HepG2 (cell line): Measurements from ENCODE around the gene SDK2. TPM values are rescaled to one million over a fixed set of nuclear protein-coding genes. Genes with fewer than 3 reads are reported as not detected.

ENCODE experiments used
- ATAC-seq: fragments of 200-7000 bp; cut with Tn5 transposase; 3 replicates; pipeline ENCODE4 v1.9.1; 2020; ENCODE audit warnings: mild to moderate bottlenecking, moderate library complexity
- BruUV-seq: library from RNA; stranded (reverse); fragments of 400-500 nt; replicated peaks from 2 replicates; lab custom pipeline; 2021; lab: Mats Ljungman, UMichigan
- CTCF ChIA-PET: fragments of 300-600 bp; formaldehyde crosslinking; extraction: SDS; loops from one replicate; lab custom pipeline; 2021; ENCODE audit warnings: low total read pairs, inconsistent platforms, low intra/inter-chr PET ratio; lab: Yijun Ruan, JAX
- POLR2A ChIA-PET: fragments of 350-600 bp; sonication (Branson Sonifier 250); formaldehyde crosslinking; loops from one replicate; lab custom pipeline; 2020; ENCODE audit warnings: antibody characterized with exemption, inconsistent platforms; lab: Yijun Ruan, JAX
- DNase-seq: peaks from one replicate; pipeline ENCODE4 v3.0.0-alpha.2; 2015; ENCODE audit warnings: low spot score
- FAIRE-seq: peaks from 3 replicates; lab custom pipeline; 2011; peaks lifted over from hg19 to GRCh38; lab: Jason Lieb, UNC
- H2AFZ ChIP-seq: one replicate; pipeline ENCODE4 v1.6.1; 2011; ENCODE audit warnings: low read length, inconsistent platforms
- H3K27ac ChIP-seq: fragments of 300-600 bp; 3 replicates; pipeline ENCODE4 v1.8.0; 2011; ENCODE audit warnings: mixed run types, mild to moderate bottlenecking, mixed read lengths, low read length, inconsistent platforms; ENCODE audit not compliant: insufficient read depth; ENCODE audit errors: extremely low read length
- H3K27me3 ChIP-seq, 2 experiments: fragments of 200-600 bp in 1 of 2; 2 replicates in 1 of 2; 3 replicates in 1 of 2; pipeline versions ENCODE4 v1.6.0 to v1.8.0; 2011; ENCODE audit warnings: low read length in 2 of 2, mild to moderate bottlenecking in 2 of 2, moderate library complexity in 2 of 2, inconsistent platforms in 1 of 2; ENCODE audit not compliant: insufficient read depth in 2 of 2, control insufficient read depth in 1 of 2
- H3K36me3 ChIP-seq, 2 experiments: fragments of 200-600 bp in 1 of 2; replicated peaks in 1 of 2; 2 replicates in 1 of 2; 3 replicates in 1 of 2; pipeline versions ENCODE4 v1.5.1 to v1.8.0; 2011; ENCODE audit warnings: low read length in 2 of 2, inconsistent platforms in 1 of 2; ENCODE audit not compliant: insufficient read depth in 2 of 2, control insufficient read depth in 1 of 2
- H3K4me1 ChIP-seq: 2 replicates; pipeline ENCODE4 v1.5.1; 2012; ENCODE audit warnings: low read length, inconsistent platforms; ENCODE audit not compliant: insufficient read depth
- H3K4me2 ChIP-seq: 2 replicates; pipeline ENCODE4 v1.6.0; 2011; ENCODE audit warnings: low read depth, low read length, inconsistent platforms
- H3K4me3 ChIP-seq, 3 experiments: fragments of 200-600 bp in 1 of 3; sonication (generic), shearing (Covaris generic) in 1 of 3; replicated peaks in 1 of 3; 2 replicates each; pipeline ENCODE4 v1.5.1; 2011 to 2016; ENCODE audit warnings: low read length in 3 of 3, inconsistent platforms in 2 of 3, low read depth in 2 of 3, mild to moderate bottlenecking in 2 of 3, control low read depth in 1 of 3, mixed read lengths in 1 of 3; ENCODE audit not compliant: insufficient read depth in 1 of 3
- H3K79me2 ChIP-seq: one replicate; pipeline ENCODE4 v1.6.1; 2011; ENCODE audit warnings: low read length, inconsistent platforms; ENCODE audit not compliant: insufficient read depth
- H3K9ac ChIP-seq: 2 replicates; pipeline ENCODE4 v1.6.0; 2011; ENCODE audit warnings: mild to moderate bottlenecking, low read depth, low read length, inconsistent platforms; ENCODE audit not compliant: insufficient read depth
- H3K9me3 ChIP-seq: 2 replicates; pipeline ENCODE4 v1.5.1; 2012; ENCODE audit warnings: mild to moderate bottlenecking, low read length
- H4K20me1 ChIP-seq: 2 replicates; pipeline ENCODE4 v1.6.0; 2011; ENCODE audit warnings: inconsistent platforms, mild to moderate bottlenecking, low read length, moderate library complexity; ENCODE audit not compliant: insufficient read depth
- ATF7 ChIP-seq, 2 experiments: fragments of 450-650 bp in 1 of 2; sonication (generic) in 1 of 2; formaldehyde crosslinking in 1 of 2; IDR thresholded peaks; 2 replicates each; pipeline versions ENCODE4 v1.4.0 to v1.6.1; 2016 to 2020; ENCODE audit warnings: antibody characterized with exemption in 1 of 2, mild to moderate bottlenecking in 1 of 2, missing genetic modification reagents in 1 of 2
- CBX2 ChIP-seq, 2 experiments: fragments of 200-600 bp in 1 of 2; sonication (generic); formaldehyde crosslinking in 1 of 2; IDR thresholded peaks; 2 replicates each; pipeline versions ENCODE4 v1.7.0 to v1.8.1; 2018 to 2022; ENCODE audit warnings: low read depth in 2 of 2, low read length in 1 of 2, mild to moderate bottlenecking in 1 of 2, missing genetic modification reagents in 1 of 2
- CC2D1A ChIP-seq: sonication (generic); formaldehyde crosslinking; IDR thresholded peaks from 2 replicates; pipeline ENCODE4 v1.8.1; 2023; ENCODE audit warnings: mild to moderate bottlenecking, missing genetic modification reagents
- DRAP1 ChIP-seq: IDR thresholded peaks from 2 replicates; pipeline ENCODE4 v1.6.1; 2016; ENCODE audit warnings: missing genetic modification reagents, missing compliant biosample characterization
- KMT2A ChIP-seq: sonication (generic); formaldehyde crosslinking; IDR thresholded peaks from 2 replicates; pipeline ENCODE4 v1.4.0; 2020; ENCODE audit warnings: missing genetic modification reagents
- NFKBIZ ChIP-seq: IDR thresholded peaks from 2 replicates; pipeline ENCODE4 v1.6.1; 2018; ENCODE audit warnings: missing genetic modification reagents, missing compliant biosample characterization
- TEAD2 ChIP-seq: sonication (generic); formaldehyde crosslinking; IDR thresholded peaks from 2 replicates; pipeline ENCODE4 v1.9.0; 2021; ENCODE audit warnings: missing genetic modification reagents
- ZNF253 ChIP-seq: sonication (generic); formaldehyde crosslinking; IDR thresholded peaks from 2 replicates; pipeline ENCODE4 v1.8.0; 2022; ENCODE audit warnings: mild to moderate bottlenecking, missing genetic modification reagents, borderline replicate concordance
- ZNF260 ChIP-seq: sonication (generic); formaldehyde crosslinking; IDR thresholded peaks from 2 replicates; pipeline ENCODE4 v1.4.0; 2020; ENCODE audit warnings: missing genetic modification reagents, low read depth, mild to moderate bottlenecking, borderline replicate concordance
- ZNF33B ChIP-seq: sonication (generic); formaldehyde crosslinking; IDR thresholded peaks from 2 replicates; pipeline ENCODE4 v1.5.1; 2020; ENCODE audit warnings: mild to moderate bottlenecking, missing genetic modification reagents
- ZNF781 ChIP-seq: sonication (generic); formaldehyde crosslinking; IDR thresholded peaks from 2 replicates; pipeline ENCODE4 v1.5.1; 2020; ENCODE audit warnings: borderline replicate concordance, mild to moderate bottlenecking, missing genetic modification reagents; ENCODE audit errors: not compliant biosample characterization
- ZNF816 ChIP-seq: sonication (generic); formaldehyde crosslinking; IDR thresholded peaks from 2 replicates; pipeline ENCODE4 v1.8.0; 2022; ENCODE audit warnings: missing genetic modification reagents, mild to moderate bottlenecking, borderline replicate concordance
- ZSCAN25 ChIP-seq: sonication (generic); formaldehyde crosslinking; IDR thresholded peaks from 2 replicates; pipeline ENCODE4 v1.8.0; 2022; ENCODE audit warnings: mild to moderate bottlenecking, missing genetic modification reagents
- WGBS: methylation state at CpG from one replicate; pipeline ENCODE4 v1.1.6; 2017; ENCODE audit warnings: low lambda C conversion rate; 5-methylcytosine and 5-hydroxymethylcytosine counted together
- in situ Hi-C: cut with HindIII; loops from 2 replicates; pipeline ENCODE4 v1.10.0; 2017; ENCODE audit warnings: low pct_unique_long_range_greater_than_20kb; ENCODE audit not compliant: extremely low pct_ligation_motif_present
- intact Hi-C: fragments of 100-400 bp; cut with micrococcal nuclease; formaldehyde crosslinking; loops from one replicate; pipeline ENCODE4 v1.10.0; 2022; ENCODE audit not compliant: unreplicated experiment
- polyA plus RNA-seq, 8 experiments: library from polyadenylated mRNA; depleted of rRNA in 3 of 8; stranded (reverse) in 7 of 8; unstranded in 1 of 8; fragments of >200 nt; fragmentation: Illumina TruSeq in 4 of 8; extraction: Trizol in 4 of 8; gene quantifications; 2 replicates each; pipeline versions ENCODE4 v1.2.1 to v1.2.3, GENCODE V29; 2011 to 2016; ENCODE audit warnings: low read depth in 4 of 8, missing spikeins in 1 of 8, mixed read lengths in 1 of 8; ENCODE audit not compliant: insufficient read depth in 1 of 8
- total RNA-seq, 5 experiments: library from RNA; depleted of rRNA; stranded (reverse); fragments of >200 nt; fragmentation: Illumina TruSeq; extraction: Trizol; gene quantifications; 2 replicates each; pipeline ENCODE4 v1.2.3, GENCODE V29; 2016; ENCODE audit warnings: low read depth in 1 of 5
- TF ChIP-seq, protein P1 (sequence below): IDR thresholded peaks from 2 replicates; pipeline ENCODE4 v1.6.1; 2016; ENCODE audit warnings: missing compliant biosample characterization, missing genetic modification reagents, borderline replicate concordance
- TF ChIP-seq, protein P2 (sequence below): IDR thresholded peaks from 2 replicates; pipeline ENCODE4 v1.6.1; 2016

SDK2 gene
- total and polyA plus RNA-seq, 2 of the 13 experiments (the other 11 are each of a cell fraction or from before 2014, with no cell fraction given) = not detected

DNA sequence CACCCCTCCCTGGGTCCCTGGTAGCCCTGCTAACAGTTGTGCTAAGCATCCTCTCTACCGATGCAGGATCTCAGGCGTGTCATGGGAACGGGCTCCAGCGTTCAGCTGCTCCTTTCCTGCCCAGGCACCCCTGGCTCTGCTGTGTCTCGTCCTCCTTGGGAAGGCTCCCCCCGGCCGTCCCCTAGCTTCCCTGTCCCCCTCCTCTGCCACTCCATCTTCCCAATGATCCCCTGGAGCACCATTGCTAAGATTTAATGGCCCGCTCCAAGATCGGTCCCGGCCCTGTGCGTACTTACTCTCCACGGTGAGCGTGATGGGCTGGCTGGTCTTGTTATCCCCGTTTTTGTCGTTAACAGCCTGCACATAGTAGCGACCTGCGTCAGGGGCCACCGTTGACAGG is 196.9 kb downstream of the SDK2 start:
- ATAC-seq = no peak
- no TSS peak for BruUV-seq
- DNase-seq = no peak
- H2AFZ ChIP-seq = no peak overlapping the region
- H3K9me3 ChIP-seq = no peaks in the 10 kb centered on the region
- FAIRE-seq = no peak
- CTCF ChIA-PET = no interaction called here
- no peak overlapping the region for H3K27ac ChIP-seq
- no peak overlapping the region for H3K4me2 ChIP-seq
- H3K4me3 ChIP-seq = no peak overlapping the region
- in situ Hi-C loops = loop anchor here (25.0 kb wide), 1 partner anchor 515 kb away; no protein-coding TSS in a partner anchor
- H3K9ac ChIP-seq = no peak overlapping the region
- H3K27me3 ChIP-seq = peaks cover 11 to 67% of the 10 kb centered on the region in 2 experiments; a peak in 4 of 5 replicates
- no peaks in the 10 kb centered on the region for H3K79me2 ChIP-seq
- POLR2A ChIA-PET = no interaction called here
- TF ChIP-seq CC2D1A (CRISPR knock-in tag) (no peak), ZNF781 (CRISPR knock-in tag) (no peak), KMT2A (no peak), TEAD2 (CRISPR knock-in tag) (no peak)
- TF ChIP-seq, protein P1, sequence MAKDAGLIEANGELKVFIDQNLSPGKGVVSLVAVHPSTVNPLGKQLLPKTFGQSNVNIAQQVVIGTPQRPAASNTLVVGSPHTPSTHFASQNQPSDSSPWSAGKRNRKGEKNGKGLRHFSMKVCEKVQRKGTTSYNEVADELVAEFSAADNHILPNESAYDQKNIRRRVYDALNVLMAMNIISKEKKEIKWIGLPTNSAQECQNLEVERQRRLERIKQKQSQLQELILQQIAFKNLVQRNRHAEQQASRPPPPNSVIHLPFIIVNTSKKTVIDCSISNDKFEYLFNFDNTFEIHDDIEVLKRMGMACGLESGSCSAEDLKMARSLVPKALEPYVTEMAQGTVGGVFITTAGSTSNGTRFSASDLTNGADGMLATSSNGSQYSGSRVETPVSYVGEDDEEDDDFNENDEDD = no peak
- TF ChIP-seq, all 625 proteins: peak for 0
- H4K20me1 ChIP-seq = no peaks in the 10 kb centered on the region
- 16% methylated on average over 17 of the region's 18 CpGs for WGBS
- no peaks in the 10 kb centered on the region for H3K36me3 ChIP-seq
- H3K4me1 ChIP-seq = no peaks in the 10 kb centered on the region
- intact Hi-C loops = no loop called here

- no TSS peak for BruUV-seq
- 0% methylated on average over 9 of the region's 9 CpGs for WGBS
- in situ Hi-C loops = loop anchor here (25.0 kb wide), 1 partner anchor 516 kb away; no protein-coding TSS in a partner anchor
- ATAC-seq (no peak), FAIRE-seq (no peak)
- Histone ChIP-seq H3K36me3 (no peaks in the 10 kb centered on the region), H3K79me2 (no peaks in the 10 kb centered on the region), H3K4me3 (no peak overlapping the region), H2AFZ (no peak overlapping the region), H3K4me2 (no peak overlapping the region)
- POLR2A ChIA-PET = no interaction called here
- CTCF ChIA-PET = no interaction called here
- TF ChIP-seq ZSCAN25 (CRISPR knock-in tag) = no peak
- TF ChIP-seq, protein P2, sequence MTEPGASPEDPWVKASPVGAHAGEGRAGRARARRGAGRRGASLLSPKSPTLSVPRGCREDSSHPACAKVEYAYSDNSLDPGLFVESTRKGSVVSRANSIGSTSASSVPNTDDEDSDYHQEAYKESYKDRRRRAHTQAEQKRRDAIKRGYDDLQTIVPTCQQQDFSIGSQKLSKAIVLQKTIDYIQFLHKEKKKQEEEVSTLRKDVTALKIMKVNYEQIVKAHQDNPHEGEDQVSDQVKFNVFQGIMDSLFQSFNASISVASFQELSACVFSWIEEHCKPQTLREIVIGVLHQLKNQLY (CRISPR knock-in tag) = no peak
- TF ChIP-seq ATF7 (IDR thresholded peaks at IDR 0.05) = no peak
- no peak for TF ChIP-seq ATF7 (CRISPR knock-in tag; IDR thresholded peaks at IDR 0.05)
- no peak for TF ChIP-seq NFKBIZ (CRISPR knock-in tag)
- TF ChIP-seq DRAP1 (CRISPR knock-in tag) = no peak
- no peak for TF ChIP-seq ZNF33B
- TF ChIP-seq ZNF253 (CRISPR knock-in tag) = no peak
- no peak for TF ChIP-seq CBX2 (IDR thresholded peaks at IDR 0.05; ENCODE audit: low read depth, low read length)
- TF ChIP-seq CBX2 (CRISPR knock-in tag; IDR thresholded peaks at IDR 0.05; ENCODE audit: low read depth) = no peak
- no peak for TF ChIP-seq ZNF260 (CRISPR knock-in tag)
- no peak for TF ChIP-seq ZNF816 (CRISPR knock-in tag)
- TF ChIP-seq, all 625 proteins: peak for 0
- no peaks in the 10 kb centered on the region for H3K9me3 ChIP-seq
- intact Hi-C loops = no loop called here
- H3K9ac ChIP-seq = no peak overlapping the region
- H3K4me1 ChIP-seq = no peaks in the 10 kb centered on the region
- H3K27me3 ChIP-seq = peaks cover 11 to 69% of the 10 kb centered on the region in 2 experiments; a peak in 4 of 5 replicates
- H3K27ac ChIP-seq = no peak overlapping the region
- no peaks in the 10 kb centered on the region for H4K20me1 ChIP-seq
- no peak for DNase-seq
These were observed 197.6 kb downstream of the SDK2 start for GRCh38 chr17:73446617-73447016.
